Measurements from ENCODE around the gene NEGR1.

- no peak for TF ChIP-seq CTCF (IDR thresholded peaks at IDR 0.05)
- TF ChIP-seq POLR2A (IDR thresholded peaks at IDR 0.05): no peak
Observed at GRCh38 chr1:71362076-71362475, 920.3 kb downstream of the NEGR1 start.

Measured in heart left ventricle (tissue), 13 donors.